Measurements from ENCODE around the gene GNB2.
"Not testable (repeated sequence)": the region's sequence is repeated elsewhere in the genome, so short reads cannot be mapped to it uniquely, and the experiment has no call there.

GNB2 gene

DNA sequence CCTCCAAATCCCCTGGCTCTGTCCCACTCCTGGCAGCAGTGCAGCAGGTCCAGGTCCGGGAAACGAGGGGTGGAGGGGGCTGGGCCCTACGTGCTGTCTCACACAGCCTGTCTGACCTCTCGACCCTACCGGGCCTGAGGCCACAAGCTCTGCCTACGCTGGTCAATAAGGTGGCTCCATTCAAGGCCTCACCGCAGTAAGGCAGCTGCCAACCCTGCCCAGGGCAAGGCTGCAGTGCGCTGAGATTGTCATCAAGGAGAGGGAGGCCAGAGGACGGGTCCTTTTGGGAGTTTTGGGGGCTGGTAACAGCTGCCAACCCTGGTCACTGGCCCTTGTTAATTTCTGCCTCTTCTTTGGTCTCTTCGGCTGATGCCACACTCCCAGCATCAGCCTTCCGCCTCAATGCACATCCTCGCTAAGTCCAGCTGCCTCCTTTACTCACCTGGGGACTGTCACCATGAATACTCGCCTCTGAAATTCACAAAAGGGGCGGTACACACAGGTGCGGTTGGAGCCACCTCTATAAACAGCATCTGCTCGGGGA, 50.3 kb downstream of the GNB2 start:
- no peak for DNase-seq (ENCODE audit: insufficient read length, low spot score)

DNA sequence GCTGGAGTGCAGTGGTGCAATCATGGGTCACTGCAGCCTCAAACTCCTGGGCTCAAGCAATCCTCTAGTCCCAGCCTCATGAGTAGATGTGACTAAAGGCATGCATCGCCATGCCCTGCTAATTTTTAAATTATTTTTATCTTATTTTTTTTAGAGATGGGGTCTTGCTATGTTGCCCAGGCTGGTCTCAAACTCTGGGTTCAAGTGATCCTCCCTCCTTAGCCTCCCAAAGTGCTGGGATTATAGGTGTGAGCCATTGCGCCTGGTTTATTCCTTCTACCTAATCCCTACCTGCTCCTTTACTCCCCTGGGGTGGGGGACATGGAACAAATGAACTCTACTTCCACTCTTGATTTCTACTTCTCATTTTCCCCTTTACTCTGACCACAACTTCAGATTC, 50.8 kb downstream of the GNB2 start:
- not testable (repeated sequence) for DNase-seq (ENCODE audit: insufficient read length, low spot score); FAIRE-seq

More for the DNA sequence above, 50.3 kb downstream of the GNB2 start:
- FAIRE-seq, result no peak

DNA sequence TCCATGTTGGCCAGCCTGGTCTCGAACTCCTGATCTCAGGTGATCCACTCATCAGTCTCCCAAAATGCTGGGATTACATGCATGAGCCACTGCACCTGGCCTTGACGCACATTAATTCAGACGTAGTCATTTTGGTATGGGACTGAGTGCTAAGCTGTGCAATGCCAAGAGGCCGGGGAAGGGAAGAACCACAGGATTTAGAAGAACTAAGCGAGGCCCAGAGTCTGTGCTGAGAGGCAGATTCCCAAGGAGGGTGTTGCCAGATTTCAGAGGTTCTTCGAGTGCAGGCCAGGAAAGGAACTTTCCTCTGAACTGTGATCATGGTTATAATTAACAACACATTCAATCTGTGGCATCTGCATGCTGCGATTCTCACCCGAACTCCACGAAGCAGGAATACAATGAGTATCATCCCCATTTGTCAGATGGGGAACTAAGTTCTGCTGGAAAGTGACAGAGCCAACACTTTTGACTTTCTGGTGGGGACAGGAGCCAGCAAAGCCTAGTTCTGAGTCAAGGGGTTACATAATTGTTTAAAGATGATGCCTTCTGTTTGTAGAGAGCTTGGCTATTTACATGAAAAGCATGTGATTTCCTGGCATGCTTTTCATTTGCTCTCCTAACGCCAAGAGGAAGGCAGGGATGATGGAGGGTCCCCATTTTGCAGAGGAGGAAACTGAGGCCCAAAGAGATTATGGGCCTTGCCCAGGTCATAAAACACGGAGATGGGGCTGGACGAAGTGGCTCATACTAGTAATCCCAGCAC, 53.6 kb downstream of the GNB2 start:
- FAIRE-seq (no peak), DNase-seq (ENCODE audit: insufficient read length, low spot score) (no peak)

DNA sequence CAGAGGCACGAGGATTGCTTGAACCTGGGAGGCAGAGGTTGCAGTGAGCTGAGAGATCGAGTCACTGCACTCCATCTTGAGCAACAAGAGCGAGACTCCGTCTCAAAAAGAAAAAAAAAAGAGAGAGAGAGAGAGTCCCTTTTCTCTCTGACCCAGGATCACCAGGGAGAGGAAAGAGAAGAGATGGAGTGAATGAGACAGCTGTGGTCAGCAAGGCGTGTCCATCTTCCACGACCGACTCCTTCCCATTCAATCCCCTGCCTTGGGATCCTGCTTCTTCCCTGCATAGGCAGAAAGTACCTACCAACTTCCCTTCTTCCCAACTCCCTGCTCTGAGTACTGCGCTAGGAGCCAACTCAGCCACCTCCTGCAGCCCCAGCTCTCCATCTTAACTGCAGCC, 54.7 kb downstream of the GNB2 start:
- FAIRE-seq, result no peak
- DNase-seq (ENCODE audit: insufficient read length, low spot score), result no peak

Data from GM19239 (cell line).